ENCODE results near the gene VPS37B. TPM values are rescaled to one million over a fixed set of nuclear protein-coding genes. Genes with fewer than 3 reads are reported as not detected.
"Not testable (repeated sequence)": the region's sequence is repeated elsewhere in the genome, so short reads cannot be mapped to it uniquely, and the experiment has no call there.

VPS37B gene
- total RNA-seq, 3 donors from 2014 or later: 15.4 to 37.8 (median 34.4) TPM

GRCh38 chr12:122894193-122895121 lies 1.5 kb downstream of the VPS37B start:
- peak overlapping the region; percentile 92 to 98 for H3K27ac ChIP-seq
- no peaks in the 10 kb centered on the region for H3K27me3 ChIP-seq
- TF ChIP-seq POLR2A (IDR thresholded peaks at IDR 0.05) (no peak), POLR2AphosphoS5 (IDR thresholded peaks at IDR 0.05) (peak in 2 of 3 donors; percentile 36 to 52), CTCF (IDR thresholded peaks at IDR 0.05) (no peak)
- no peaks in the 10 kb centered on the region for H3K36me3 ChIP-seq
- peak overlapping the region; percentile 92 to 98 (median 93) for H3K4me3 ChIP-seq
- no peaks in the 10 kb centered on the region for H3K9me3 ChIP-seq
- DNase-seq (ENCODE audit: low spot score in 2 of 2): no peak
- intact Hi-C loops (cut with DNase I; ENCODE audit: low total_unique reads): no loop called here
- peaks cover 0 to 41% of the 10 kb centered on the region in 2 donors for H3K4me1 ChIP-seq

GRCh38 chr12:122893208-122894153 lies 2.4 kb downstream of the VPS37B start:
- H3K4me3 ChIP-seq: peak overlapping the region in 2 of 3 donors; percentile 92 to 93
- DNase-seq (ENCODE audit: low spot score in 2 of 2): no peak
- peak overlapping the region; percentile 92 to 98 for H3K27ac ChIP-seq
- TF ChIP-seq POLR2AphosphoS5 (IDR thresholded peaks at IDR 0.05): peak in 1 of 3 donors; percentile 33
- no peak for TF ChIP-seq CTCF (IDR thresholded peaks at IDR 0.05)
- TF ChIP-seq POLR2A (IDR thresholded peaks at IDR 0.05): no peak
- intact Hi-C loops (cut with DNase I; ENCODE audit: low total_unique reads): no loop called here
- H3K36me3 ChIP-seq: no peaks in the 10 kb centered on the region
- no peaks in the 10 kb centered on the region for H3K27me3 ChIP-seq
- H3K4me1 ChIP-seq: peaks cover 0 to 42% of the 10 kb centered on the region in 2 donors
- no peaks in the 10 kb centered on the region for H3K9me3 ChIP-seq

DNA sequence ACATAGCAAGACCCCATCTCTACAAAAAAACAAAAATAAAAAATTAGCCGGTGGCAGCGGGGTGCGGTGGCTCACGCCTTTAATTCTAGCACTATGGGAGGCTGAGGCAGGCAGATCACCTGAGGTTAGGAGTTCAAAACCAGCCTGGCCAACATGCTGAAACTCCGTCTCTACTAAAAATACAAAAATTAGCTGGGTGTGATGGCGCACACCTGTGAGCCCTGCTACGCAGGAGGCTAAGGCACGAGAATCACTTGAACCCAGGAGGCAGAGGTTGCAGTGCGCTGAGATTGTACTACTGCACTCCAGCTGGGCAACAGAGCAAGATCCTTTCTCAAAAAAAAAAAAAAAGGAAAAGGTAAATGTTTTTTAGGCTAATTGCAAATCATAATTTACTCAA lies 3.2 kb downstream of the VPS37B start:
- peaks cover 0 to 45% of the 10 kb centered on the region in 2 donors for H3K4me1 ChIP-seq
- intact Hi-C loops (cut with DNase I; ENCODE audit: low total_unique reads); H3K4me3 ChIP-seq; H3K36me3 ChIP-seq; DNase-seq (ENCODE audit: low spot score in 2 of 2); H3K27me3 ChIP-seq; H3K9me3 ChIP-seq: not testable (repeated sequence)
- H3K27ac ChIP-seq: peak overlapping the region; percentile 71 to 98

- Histone ChIP-seq H3K27ac (peak overlapping the region; percentile 71 to 98), H3K4me1 (peaks cover 6 to 54% of the 10 kb centered on the region in 2 donors), H3K4me3 (peak overlapping the region in 2 of 3 donors; percentile 0 to 32), H3K36me3 (no peaks in the 10 kb centered on the region), H3K27me3 (no peaks in the 10 kb centered on the region), H3K9me3 (no peaks in the 10 kb centered on the region)
- no peak for TF ChIP-seq POLR2A (IDR thresholded peaks at IDR 0.05)
- TF ChIP-seq POLR2AphosphoS5 (IDR thresholded peaks at IDR 0.05): peak in 1 of 3 donors; percentile 25
- no peak for DNase-seq (ENCODE audit: low spot score in 2 of 2)
- intact Hi-C loops (cut with DNase I; ENCODE audit: low total_unique reads): no loop called here
These were observed 4.0 kb downstream of the VPS37B start for GRCh38 chr12:122891661-122892525.

GRCh38 chr12:122889761-122890520 lies 6.0 kb downstream of the VPS37B start:
- intact Hi-C loops (cut with DNase I; ENCODE audit: low total_unique reads): no loop called here
- TF ChIP-seq CTCF (IDR thresholded peaks at IDR 0.05) (peak in 1 of 3 donors; percentile 5), POLR2AphosphoS5 (IDR thresholded peaks at IDR 0.05) (no peak)
- Histone ChIP-seq H3K4me3 (no peak overlapping the region), H3K27me3 (no peaks in the 10 kb centered on the region), H3K4me1 (peaks cover 6 to 60% of the 10 kb centered on the region in 2 donors), H3K36me3 (no peaks in the 10 kb centered on the region), H3K9me3 (no peaks in the 10 kb centered on the region), H3K27ac (peak overlapping the region; percentile 86 to 98)
- no peak for DNase-seq (ENCODE audit: low spot score in 2 of 2)

Measured in breast epithelium (tissue), 4 donors.